Mesendoderm (in vitro differentiated cells): ENCODE data around the gene C2CD3.
"Not testable (repeated sequence)": the region's sequence is repeated elsewhere in the genome, so short reads cannot be mapped to it uniquely, and the experiment has no call there.

Experiments
- DNase-seq: peaks from one replicate; pipeline ENCODE4 v3.0.0; 2013
- H2AK5ac ChIP-seq: 2 replicates; pipeline ENCODE4 v1.6.1; 2013; ENCODE audit warnings: low read length, inconsistent platforms
- H2BK120ac ChIP-seq: 2 replicates; pipeline ENCODE4 v1.6.1; 2013; ENCODE audit warnings: low read depth, mild to moderate bottlenecking, low read length, moderate library complexity, mixed read lengths
- H2BK15ac ChIP-seq: replicated peaks from 2 replicates; pipeline ENCODE4 v1.6.1; 2013; ENCODE audit warnings: low read depth, mild to moderate bottlenecking, moderate library complexity
- H2BK5ac ChIP-seq: 2 replicates; pipeline ENCODE4 v1.6.1; 2013; ENCODE audit warnings: low read length, inconsistent platforms
- H3K18ac ChIP-seq: 2 replicates; pipeline ENCODE4 v1.6.1; 2013; ENCODE audit warnings: mild to moderate bottlenecking, low read length, mixed read lengths
- H3K23ac ChIP-seq: one replicate; pipeline ENCODE4 v1.6.1; 2013; ENCODE audit warnings: low read length
- H3K27ac ChIP-seq: 2 replicates; pipeline ENCODE4 v1.5.1; 2013; ENCODE audit warnings: low read depth, mild to moderate bottlenecking, inconsistent platforms, low read length, moderate library complexity
- H3K27me3 ChIP-seq: 2 replicates; pipeline ENCODE4 v1.6.1; 2013; ENCODE audit warnings: low read length, control low read depth, mild to moderate bottlenecking, inconsistent platforms; ENCODE audit not compliant: insufficient read depth, poor library complexity
- H3K36me3 ChIP-seq: 2 replicates; pipeline ENCODE4 v1.6.1; 2013; ENCODE audit warnings: low read length, inconsistent platforms; ENCODE audit not compliant: control insufficient read depth, insufficient read depth
- H3K4ac ChIP-seq: one replicate; pipeline ENCODE4 v1.6.1; 2013; ENCODE audit warnings: low read depth, mild to moderate bottlenecking, low read length, moderate library complexity
- H3K4me1 ChIP-seq: 2 replicates; pipeline ENCODE4 v1.6.1; 2013; ENCODE audit warnings: low read depth, low read length, inconsistent platforms; ENCODE audit not compliant: control insufficient read depth
- H3K4me2 ChIP-seq: 2 replicates; pipeline ENCODE4 v1.6.1; 2013; ENCODE audit warnings: low read length
- H3K4me3 ChIP-seq: 2 replicates; pipeline ENCODE4 v1.5.1; 2013; ENCODE audit warnings: mild to moderate bottlenecking, low read length
- H3K56ac ChIP-seq: one replicate; pipeline ENCODE4 v1.6.1; 2013; ENCODE audit warnings: low read length
- H3K79me1 ChIP-seq: 2 replicates; pipeline ENCODE4 v1.6.1; 2013; ENCODE audit warnings: low read length, inconsistent platforms
- H3K79me2 ChIP-seq: 2 replicates; pipeline ENCODE4 v1.6.1; 2013; ENCODE audit warnings: mild to moderate bottlenecking, low read length; ENCODE audit not compliant: control insufficient read depth, insufficient read depth
- H3K9ac ChIP-seq: 2 replicates; pipeline ENCODE4 v1.6.1; 2013; ENCODE audit warnings: low read length, inconsistent platforms
- H4K5ac ChIP-seq: one replicate; pipeline ENCODE4 v1.6.1; 2013; ENCODE audit warnings: low read length
- H4K8ac ChIP-seq: one replicate; pipeline ENCODE4 v1.6.1; 2013; ENCODE audit warnings: low read depth, mild to moderate bottlenecking, control low read depth, low read length, moderate library complexity
- WGBS: extraction: QIAGEN DNeasy Blood & Tissue Kit; methylation state at CpG from one replicate; pipeline ENCODE4 v1.1.7; 2013; ENCODE audit warnings: low lambda C conversion rate, missing lambda C conversion rate; ENCODE audit not compliant: insufficient coverage; ENCODE audit errors: extremely low coverage; 5-methylcytosine and 5-hydroxymethylcytosine counted together

C2CD3 gene

GRCh38 chr11:74141241-74141695 is 29.5 kb downstream of the C2CD3 start:
- no CpG with 5 or more reads among the region's 2 CpGs for WGBS
- H2BK5ac ChIP-seq = no peak overlapping the region
- H3K4me2 ChIP-seq = no peak overlapping the region
- H3K4me1 ChIP-seq = no peaks in the 10 kb centered on the region
- no peak overlapping the region for H3K56ac ChIP-seq
- peak; percentile 18 for DNase-seq
- no peak overlapping the region for H4K8ac ChIP-seq
- no peaks in the 10 kb centered on the region for H3K27me3 ChIP-seq
- peak overlapping the region; percentile 38 for H2BK120ac ChIP-seq
- H3K23ac ChIP-seq = no peak overlapping the region
- H3K9ac ChIP-seq = no peak overlapping the region
- no peaks in the 10 kb centered on the region for H3K79me1 ChIP-seq
- H3K18ac ChIP-seq = no peak overlapping the region
- H3K79me2 ChIP-seq = no peaks in the 10 kb centered on the region
- H2BK15ac ChIP-seq = no peak overlapping the region
- no peak overlapping the region for H3K4me3 ChIP-seq
- H2AK5ac ChIP-seq = no peak overlapping the region
- no peak overlapping the region for H3K27ac ChIP-seq
- H4K5ac ChIP-seq = no peak overlapping the region
- H3K4ac ChIP-seq = peak overlapping the region; percentile 12
- H3K36me3 ChIP-seq = no peaks in the 10 kb centered on the region

GRCh38 chr11:74139919-74140431 is 30.8 kb downstream of the C2CD3 start:
- H2BK15ac ChIP-seq, H3K18ac ChIP-seq, H4K8ac ChIP-seq, H3K4me3 ChIP-seq, H3K79me2 ChIP-seq, H2BK120ac ChIP-seq, H3K4me1 ChIP-seq, H3K36me3 ChIP-seq, H2AK5ac ChIP-seq, H3K23ac ChIP-seq, H2BK5ac ChIP-seq, H3K56ac ChIP-seq, H3K4ac ChIP-seq, H4K5ac ChIP-seq, H3K27me3 ChIP-seq, H3K79me1 ChIP-seq, H3K27ac ChIP-seq, H3K4me2 ChIP-seq, H3K9ac ChIP-seq: not testable (repeated sequence)
- WGBS = no CpG with 5 or more reads among the region's 1 CpG
- DNase-seq = peak; percentile 28

- no peak overlapping the region for H3K4me3 ChIP-seq
- no peaks in the 10 kb centered on the region for H3K79me2 ChIP-seq
- H3K27ac ChIP-seq = no peak overlapping the region
- H3K9ac ChIP-seq = no peak overlapping the region
- no peaks in the 10 kb centered on the region for H3K4me1 ChIP-seq
- H4K5ac ChIP-seq = no peak overlapping the region
- H3K4ac ChIP-seq = no peak overlapping the region
- no peak overlapping the region for H3K23ac ChIP-seq
- no peak overlapping the region for H2BK5ac ChIP-seq
- peak; percentile 35 for DNase-seq
- no peaks in the 10 kb centered on the region for H3K27me3 ChIP-seq
- H3K4me2 ChIP-seq = no peak overlapping the region
- no peaks in the 10 kb centered on the region for H3K79me1 ChIP-seq
- H4K8ac ChIP-seq = no peak overlapping the region
- no peak overlapping the region for H3K56ac ChIP-seq
- H3K36me3 ChIP-seq = no peaks in the 10 kb centered on the region
- H2BK120ac ChIP-seq = no peak overlapping the region
- no peak overlapping the region for H3K18ac ChIP-seq
- H2AK5ac ChIP-seq = no peak overlapping the region
- no CpG with 5 or more reads among the region's 6 CpGs for WGBS
- no peak overlapping the region for H2BK15ac ChIP-seq
Measured at GRCh38 chr11:74139151-74139918, 31.5 kb downstream of the C2CD3 start.

- no peak overlapping the region for H2AK5ac ChIP-seq
- no peak overlapping the region for H2BK15ac ChIP-seq
- H4K5ac ChIP-seq = no peak overlapping the region
- no peak overlapping the region for H3K4me3 ChIP-seq
- no peak overlapping the region for H3K9ac ChIP-seq
- no peak overlapping the region for H3K4ac ChIP-seq
- no peak overlapping the region for H2BK120ac ChIP-seq
- no peaks in the 10 kb centered on the region for H3K4me1 ChIP-seq
- H3K56ac ChIP-seq = no peak overlapping the region
- no CpG with 5 or more reads among the region's 2 CpGs for WGBS
- H3K27me3 ChIP-seq = no peaks in the 10 kb centered on the region
- no peak overlapping the region for H3K4me2 ChIP-seq
- H3K27ac ChIP-seq = no peak overlapping the region
- DNase-seq = peak; percentile 83
- no peak overlapping the region for H3K23ac ChIP-seq
- H3K79me1 ChIP-seq = no peaks in the 10 kb centered on the region
- no peaks in the 10 kb centered on the region for H3K79me2 ChIP-seq
- no peaks in the 10 kb centered on the region for H3K36me3 ChIP-seq
- H3K18ac ChIP-seq = no peak overlapping the region
- no peak overlapping the region for H2BK5ac ChIP-seq
- no peak overlapping the region for H4K8ac ChIP-seq
Measured at GRCh38 chr11:74138572-74138971, 32.2 kb downstream of the C2CD3 start.

- Histone ChIP-seq H3K27ac (no peak overlapping the region), H4K5ac (no peak overlapping the region), H2BK15ac (no peak overlapping the region), H3K23ac (no peak overlapping the region), H3K36me3 (no peaks in the 10 kb centered on the region), H3K18ac (no peak overlapping the region), H3K27me3 (no peaks in the 10 kb centered on the region), H3K9ac (no peak overlapping the region), H2BK5ac (no peak overlapping the region), H3K4me1 (no peaks in the 10 kb centered on the region), H2AK5ac (no peak overlapping the region), H3K4ac (no peak overlapping the region), H3K79me2 (no peaks in the 10 kb centered on the region), H3K79me1 (no peaks in the 10 kb centered on the region), H4K8ac (no peak overlapping the region), H3K4me2 (no peak overlapping the region), H2BK120ac (no peak overlapping the region), H3K4me3 (no peak overlapping the region), H3K56ac (no peak overlapping the region)
- no CpG with 5 or more reads among the region's 2 CpGs for WGBS
- DNase-seq = no peak
Measured at GRCh38 chr11:74138021-74138420, 32.8 kb downstream of the C2CD3 start.
